Measurements from ENCODE around the gene IPCEF1. TPM values are rescaled to one million over a fixed set of nuclear protein-coding genes. Genes with fewer than 3 reads are reported as not detected.

The IPCEF1 gene
- total and polyA plus RNA-seq, 2 of the 4 experiments (the other 2 are of a cell fraction) = under 0.01 to 0.03 TPM

DNA sequence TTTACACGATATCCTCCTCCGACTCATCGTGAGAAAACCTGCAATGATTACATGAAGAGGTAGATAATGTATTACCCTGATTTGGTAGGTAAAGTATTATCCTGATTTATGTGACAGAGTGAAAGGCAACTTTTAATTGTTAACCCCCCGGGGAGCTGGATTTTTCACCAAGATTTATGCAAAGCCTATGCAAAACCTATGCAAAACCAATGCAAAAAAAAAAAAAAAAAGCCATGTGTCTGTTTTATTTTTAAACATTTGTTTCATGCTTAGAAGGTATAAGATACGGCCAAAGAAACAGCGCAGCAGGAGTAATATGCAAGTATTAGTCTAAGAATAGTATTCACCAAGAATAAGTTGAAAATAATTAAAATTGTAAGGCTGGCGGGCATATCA, 109.9 kb downstream of the IPCEF1 start:
- no peak overlapping the region for H3K18ac ChIP-seq (ENCODE audit: low read depth, low read length)
- H3K4me1 ChIP-seq (ENCODE audit: control insufficient read depth, insufficient read depth, low read length) = peaks cover under 1% of the 10 kb centered on the region; the same call in 1 of the 2 replicates
- ATAC-seq (ENCODE audit: low read depth) (no peak), DNase-seq (no peak)
- H3K9me3 ChIP-seq (ENCODE audit: control insufficient read depth, insufficient read depth, low read length) = no peaks in the 10 kb centered on the region
- no peak overlapping the region for H4K8ac ChIP-seq (ENCODE audit: low read depth in 2 of 2, low read length in 2 of 2)
- dilution Hi-C loops (cut with HindIII; ENCODE audit: low sequenced_read_pairs, unreplicated experiment) = no loop called here
- H3K4ac ChIP-seq (ENCODE audit: low read depth, low read length) = no peak overlapping the region
- no peak overlapping the region for H3K27ac ChIP-seq (ENCODE audit: insufficient read depth, low read length)
- no peak overlapping the region for H4K91ac ChIP-seq (ENCODE audit: insufficient read depth, low read depth, low read length)
- H4K20me1 ChIP-seq (ENCODE audit: insufficient read depth, low read length) = no peaks in the 10 kb centered on the region
- no peak overlapping the region for H2BK5ac ChIP-seq (ENCODE audit: low read depth, low read length, poor library complexity, severe bottlenecking)
- H3K36me3 ChIP-seq (ENCODE audit: control insufficient read depth, insufficient read depth, low read length) = no peaks in the 10 kb centered on the region
- in situ Hi-C loops (cut with MboI; ENCODE audit: low sequenced_read_pairs) = no loop called here
- intact Hi-C loops (cut with micrococcal nuclease) = no loop called here
- H2BK20ac ChIP-seq (ENCODE audit: low read depth, low read length) = no peak overlapping the region
- H3K4me3 ChIP-seq (ENCODE audit: insufficient read depth, low read depth, low read length) = no peak overlapping the region
- CTCF ChIA-PET = interaction anchor here (1.5 kb wide), 1 partner anchor 124 kb away, joined by 4 read pairs; no protein-coding TSS in a partner anchor
- no peak overlapping the region for H2AK5ac ChIP-seq (ENCODE audit: low read depth, low read length)
- no peak overlapping the region for H3K56ac ChIP-seq (ENCODE audit: extremely low read depth, insufficient read depth, low read length)
- no peak overlapping the region for H3K4me2 ChIP-seq (ENCODE audit: low read depth, low read length)
- H2BK120ac ChIP-seq (ENCODE audit: low read depth, low read length) = no peak overlapping the region
- no peak overlapping the region for H3K14ac ChIP-seq (replicated peaks; ENCODE audit: low read depth, low read length)
- no peaks in the 10 kb centered on the region for H3K9me1 ChIP-seq (ENCODE audit: insufficient read depth, low read length)
- no peaks in the 10 kb centered on the region for H3K79me1 ChIP-seq (ENCODE audit: low read depth in 1 of 2, low read length in 2 of 2)
- WGBS, 2 experiments (ENCODE audit: extremely low coverage in 2 of 2, insufficient read length in 1 of 2) = no CpG with 5 or more reads among the region's 7 CpGs
- no peak overlapping the region for H3K23ac ChIP-seq (ENCODE audit: low read depth, low read length)
- no peak overlapping the region for H4K5ac ChIP-seq (ENCODE audit: low read depth, low read length)
- no peaks in the 10 kb centered on the region; the same call in 1 of the 2 replicates for H3K27me3 ChIP-seq (ENCODE audit: control insufficient read depth, insufficient read depth, low read length)
- BruUV-seq (replicated peaks) = no TSS peak
- no peak overlapping the region for H2AK9ac ChIP-seq (replicated peaks; ENCODE audit: low read depth, low read length, poor library complexity)
- TF ChIP-seq MXI1 (IDR thresholded peaks at IDR 0.05; ENCODE audit: borderline replicate concordance, low read depth, low read length) = no peak
- TF ChIP-seq, protein P1, sequence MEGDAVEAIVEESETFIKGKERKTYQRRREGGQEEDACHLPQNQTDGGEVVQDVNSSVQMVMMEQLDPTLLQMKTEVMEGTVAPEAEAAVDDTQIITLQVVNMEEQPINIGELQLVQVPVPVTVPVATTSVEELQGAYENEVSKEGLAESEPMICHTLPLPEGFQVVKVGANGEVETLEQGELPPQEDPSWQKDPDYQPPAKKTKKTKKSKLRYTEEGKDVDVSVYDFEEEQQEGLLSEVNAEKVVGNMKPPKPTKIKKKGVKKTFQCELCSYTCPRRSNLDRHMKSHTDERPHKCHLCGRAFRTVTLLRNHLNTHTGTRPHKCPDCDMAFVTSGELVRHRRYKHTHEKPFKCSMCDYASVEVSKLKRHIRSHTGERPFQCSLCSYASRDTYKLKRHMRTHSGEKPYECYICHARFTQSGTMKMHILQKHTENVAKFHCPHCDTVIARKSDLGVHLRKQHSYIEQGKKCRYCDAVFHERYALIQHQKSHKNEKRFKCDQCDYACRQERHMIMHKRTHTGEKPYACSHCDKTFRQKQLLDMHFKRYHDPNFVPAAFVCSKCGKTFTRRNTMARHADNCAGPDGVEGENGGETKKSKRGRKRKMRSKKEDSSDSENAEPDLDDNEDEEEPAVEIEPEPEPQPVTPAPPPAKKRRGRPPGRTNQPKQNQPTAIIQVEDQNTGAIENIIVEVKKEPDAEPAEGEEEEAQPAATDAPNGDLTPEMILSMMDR (conservative IDR thresholded peaks at IDR 0.05; ENCODE audit: low read depth, low read length) = no peak
- H2BK15ac ChIP-seq (ENCODE audit: low read depth, low read length) = no peak overlapping the region
- H3K9ac ChIP-seq (ENCODE audit: low read depth, low read length) = no peak overlapping the region
- H2AFZ ChIP-seq (replicated peaks; ENCODE audit: low read length, poor library complexity) = no peak overlapping the region
- POLR2A ChIA-PET (ENCODE audit: unreplicated experiment) = no interaction called here
